ENCODE results near the gene GNAT2. TPM values are rescaled to one million over a fixed set of nuclear protein-coding genes. Genes with fewer than 3 reads are reported as not detected.

Gene GNAT2
- total and polyA plus RNA-seq, 2 experiments from 2014 or later, result not detected

- H3K9me3 ChIP-seq (ENCODE audit: low read depth), result no peaks in the 10 kb centered on the region
- no peak overlapping the region for H3K9ac ChIP-seq
- H3K79me2 ChIP-seq (ENCODE audit: insufficient read depth), result no peaks in the 10 kb centered on the region
- H2AFZ ChIP-seq, result no peak overlapping the region
- DNase-seq, result no peak
- H3K4me3 ChIP-seq, result no peak overlapping the region
- TF ChIP-seq EZH2phosphoT487 (IDR thresholded peaks at IDR 0.05; ENCODE audit: insufficient read depth, low read depth) (no peak), EZH2 (IDR thresholded peaks at IDR 0.05; ENCODE audit: insufficient read depth, poor library complexity, severe bottlenecking) (no peak)
- H3K4me2 ChIP-seq (ENCODE audit: unreplicated experiment), result no peak overlapping the region
- H3F3A ChIP-seq (ENCODE audit: insufficient read depth), result peaks cover 23% of the 10 kb centered on the region
- H3K27me3 ChIP-seq (replicated peaks; ENCODE audit: insufficient read depth), result no peaks in the 10 kb centered on the region
- peaks cover 13% of the 10 kb centered on the region for H3K4me1 ChIP-seq (ENCODE audit: insufficient read depth)
- H3K9me2 ChIP-seq (ENCODE audit: insufficient read depth), result no peaks in the 10 kb centered on the region
- H3K27ac ChIP-seq, result no peak overlapping the region
- no peaks in the 10 kb centered on the region for H4K20me1 ChIP-seq (ENCODE audit: insufficient read depth)
- 82 to 84% methylated on average over 12 to 13 of the region's 13 CpGs for WGBS, 2 experiments (ENCODE audit: low coverage in 1 of 2, low lambda C conversion rate in 2 of 2, missing lambda C conversion rate in 2 of 2)
- in situ Hi-C loops (cut with MboI), result no loop called here
- peaks cover 10% of the 10 kb centered on the region; the same call in 1 of the 2 replicates for H3K36me3 ChIP-seq (ENCODE audit: low read depth)
Measured at GRCh38 chr1:109634771-109635750, 15.6 kb upstream of the GNAT2 start.

GRCh38 chr1:109634292-109634691 lies 14.9 kb upstream of the GNAT2 start:
- Histone ChIP-seq H4K20me1 (ENCODE audit: insufficient read depth) (no peaks in the 10 kb centered on the region), H3K79me2 (ENCODE audit: insufficient read depth) (no peaks in the 10 kb centered on the region; the same call in 1 of the 2 replicates), H3F3A (ENCODE audit: insufficient read depth) (peaks cover 23% of the 10 kb centered on the region), H2AFZ (no peak overlapping the region), H3K9ac (no peak overlapping the region), H3K4me2 (ENCODE audit: unreplicated experiment) (no peak overlapping the region), H3K27me3 (replicated peaks; ENCODE audit: insufficient read depth) (no peaks in the 10 kb centered on the region), H3K9me3 (ENCODE audit: low read depth) (no peaks in the 10 kb centered on the region), H3K4me1 (ENCODE audit: insufficient read depth) (peaks cover 13% of the 10 kb centered on the region), H3K27ac (no peak overlapping the region), H3K4me3 (no peak overlapping the region), H3K9me2 (ENCODE audit: insufficient read depth) (no peaks in the 10 kb centered on the region), H3K36me3 (ENCODE audit: low read depth) (peaks cover 14% of the 10 kb centered on the region; the same call in 1 of the 2 replicates)
- in situ Hi-C loops (cut with MboI), result no loop called here
- TF ChIP-seq EZH2 (IDR thresholded peaks at IDR 0.05; ENCODE audit: insufficient read depth, poor library complexity, severe bottlenecking) (no peak), EZH2phosphoT487 (IDR thresholded peaks at IDR 0.05; ENCODE audit: insufficient read depth, low read depth) (no peak)
- no peak for DNase-seq
- WGBS, 2 experiments (ENCODE audit: low coverage in 1 of 2, low lambda C conversion rate in 2 of 2, missing lambda C conversion rate in 2 of 2), result 95 to 98% methylated on average over 6 of the region's 6 CpGs

GRCh38 chr1:109632671-109633346 lies 13.4 kb upstream of the GNAT2 start:
- H3K9ac ChIP-seq, result no peak overlapping the region
- no peaks in the 10 kb centered on the region for H3K9me2 ChIP-seq (ENCODE audit: insufficient read depth)
- WGBS, 2 experiments (ENCODE audit: low coverage in 1 of 2, low lambda C conversion rate in 2 of 2, missing lambda C conversion rate in 2 of 2), result 26 to 34% methylated on average over 5 of the region's 5 CpGs
- no peak for TF ChIP-seq EZH2 (IDR thresholded peaks at IDR 0.05; ENCODE audit: insufficient read depth, poor library complexity, severe bottlenecking)
- no peak for TF ChIP-seq EZH2phosphoT487 (IDR thresholded peaks at IDR 0.05; ENCODE audit: insufficient read depth, low read depth)
- H3K27ac ChIP-seq, result no peak overlapping the region
- no peak overlapping the region for H3K4me2 ChIP-seq (ENCODE audit: unreplicated experiment)
- in situ Hi-C loops (cut with MboI), result no loop called here
- H3K4me3 ChIP-seq, result no peak overlapping the region
- DNase-seq, result no peak
- H4K20me1 ChIP-seq (ENCODE audit: insufficient read depth), result no peaks in the 10 kb centered on the region
- H3K36me3 ChIP-seq (ENCODE audit: low read depth), result peaks cover 16% of the 10 kb centered on the region; the same call in 1 of the 2 replicates
- H2AFZ ChIP-seq, result no peak overlapping the region
- no peaks in the 10 kb centered on the region for H3K27me3 ChIP-seq (replicated peaks; ENCODE audit: insufficient read depth)
- H3K9me3 ChIP-seq (ENCODE audit: low read depth), result no peaks in the 10 kb centered on the region
- peaks cover 23% of the 10 kb centered on the region for H3F3A ChIP-seq (ENCODE audit: insufficient read depth)
- H3K4me1 ChIP-seq (ENCODE audit: insufficient read depth), result peaks cover 13% of the 10 kb centered on the region
- no peaks in the 10 kb centered on the region; the same call in 1 of the 2 replicates for H3K79me2 ChIP-seq (ENCODE audit: insufficient read depth)

Measured in GM23248 (cell line).